Thyroid gland (tissue), 4 donors: ENCODE data around the gene FRMD4A.

ENCODE experiments used
- CTCF ChIP-seq, 6 experiments: fragments of 200-600 bp in 3 of 6; fragments of 450-650 bp in 3 of 6; sonication (generic) in 3 of 6; IDR thresholded peaks; one replicate each; pipeline ENCODE4 v1.5.1; 2016 to 2019; ENCODE audit warnings: antibody characterized with exemption in 6 of 6, mild to moderate bottlenecking in 2 of 6, inconsistent platforms in 1 of 6, moderate library complexity in 1 of 6
- POLR2A ChIP-seq, 2 donors: fragments of 450-650 bp; IDR thresholded peaks; one replicate each; pipeline ENCODE4 v1.6.1; 2017; ENCODE audit warnings: antibody characterized with exemption in 2 of 2, mild to moderate bottlenecking in 2 of 2, moderate library complexity in 1 of 2

- TF ChIP-seq POLR2A (IDR thresholded peaks at IDR 0.05) (no peak), CTCF (IDR thresholded peaks at IDR 0.05) (no peak)
Observed at GRCh38 chr10:13745271-13745670, 585.5 kb downstream of the FRMD4A start.
